Measurements from ENCODE around the gene CLN6. TPM values are rescaled to one million over a fixed set of nuclear protein-coding genes. Genes with fewer than 3 reads are reported as not detected.
A peak's percentile ranks its signal among the peaks of the same experiment; 100 is the strongest.

The CLN6 gene
- total and polyA plus RNA-seq, 9 of the 15 experiments (the other 6 are each of a cell fraction or from before 2014, with no cell fraction given), result 0.71 to 53.3 (median 39.3) TPM

GRCh38 chr15:68277603-68278344 lies 48.2 kb upstream of the CLN6 start, which contains the start of gene FEM1B (continued):
- TF ChIP-seq ATF3 (IDR thresholded peaks at IDR 0.05) (no peak), ATF3 (CRISPR knock-in tag; conservative IDR thresholded peaks at IDR 0.05) (0 out of 2 replicates have a peak, but pooled peaks have one; percentile 60), ZNF511 (CRISPR knock-in tag; IDR thresholded peaks at IDR 0.05) (peak; percentile 55), ZBTB43 (CRISPR knock-in tag; IDR thresholded peaks at IDR 0.05) (peak; percentile 82; the same call in 1 of the 2 replicates), GMEB1 (CRISPR knock-in tag; IDR thresholded peaks at IDR 0.05) (peak; percentile 36; the same call in 1 of the 2 replicates), ZKSCAN3 (CRISPR knock-in tag; IDR thresholded peaks at IDR 0.05) (no peak), E2F8 (IDR thresholded peaks at IDR 0.05; ENCODE audit: low read depth, partially characterized antibody) (peak; percentile 84), E2F6 (IDR thresholded peaks at IDR 0.05; ENCODE audit: borderline replicate concordance in 1 of 2, extremely low read depth in 1 of 2, insufficient read depth in 1 of 2, insufficient read length in 1 of 2, low read depth in 1 of 2, low read length in 1 of 2, poor library complexity in 1 of 2, severe bottlenecking in 1 of 2) (peak; percentile 34 to 59), MBD2 (IDR thresholded peaks at IDR 0.05; ENCODE audit: borderline replicate concordance, low read depth) (peak; percentile 61), ZNF639 (CRISPR knock-in tag; conservative IDR thresholded peaks at IDR 0.05 in 1 of 2, IDR thresholded peaks at IDR 0.05 in 1 of 2) (peak in 1 of 2 experiments; percentile 99; a peak in 2 of 4 replicates), ZNF445 (CRISPR knock-in tag; IDR thresholded peaks at IDR 0.05; ENCODE audit: low read depth) (no peak), NONO (IDR thresholded peaks at IDR 0.05; ENCODE audit: low read depth in 2 of 2, low read length in 1 of 2) (peak; percentile 8 to 93), IRF1 (CRISPR knock-in tag; IDR thresholded peaks at IDR 0.05; ENCODE audit: borderline replicate concordance) (peak; percentile 21; the same call in 1 of the 2 replicates)
